Tibial nerve (tissue), 4 donors: Measurements from ENCODE around the gene PUSL1. TPM values are rescaled to one million over a fixed set of nuclear protein-coding genes. Genes with fewer than 3 reads are reported as not detected.

ENCODE experiments used
- DNase-seq, 2 donors: peaks; one replicate each; pipeline ENCODE4 v3.0.0-alpha.2; 2019; ENCODE audit warnings: low spot score in 2 of 2
- H3K27ac ChIP-seq, 4 donors: fragments of 200-600 bp; sonication (generic) in 3 of 4; one replicate each; pipeline ENCODE4 v1.5.1; 2017 to 2019; ENCODE audit warnings: mild to moderate bottlenecking in 1 of 4
- H3K27me3 ChIP-seq, 2 donors: fragments of 200-600 bp; sonication (generic) in 1 of 2; one replicate each; pipeline versions ENCODE4 v1.5.1 to v1.6.0; 2017 to 2019
- H3K36me3 ChIP-seq, 3 donors: fragments of 200-600 bp; sonication (generic); one replicate each; pipeline ENCODE4 v1.5.1; 2018 to 2019
- H3K4me1 ChIP-seq, 4 donors: fragments of 200-600 bp; sonication (generic) in 3 of 4; one replicate each; pipeline ENCODE4 v1.5.1; 2017 to 2019
- H3K4me3 ChIP-seq, 4 donors: fragments of 200-600 bp; sonication (generic) in 3 of 4; one replicate each; pipeline ENCODE4 v1.5.1; 2017 to 2019; ENCODE audit warnings: mild to moderate bottlenecking in 1 of 4, moderate library complexity in 1 of 4
- H3K9me3 ChIP-seq, 4 donors: fragments of 200-600 bp; sonication (generic) in 3 of 4; one replicate each; pipeline ENCODE4 v1.5.1; 2017 to 2019
- CTCF ChIP-seq, 5 experiments: fragments of 200-600 bp in 3 of 5; fragments of 450-650 bp in 2 of 5; sonication (generic) in 3 of 5; IDR thresholded peaks; one replicate each; pipeline ENCODE4 v1.5.1; 2016 to 2019; ENCODE audit warnings: antibody characterized with exemption in 5 of 5, mild to moderate bottlenecking in 3 of 5, moderate library complexity in 2 of 5
- EP300 ChIP-seq, 2 donors: sonication (generic); formaldehyde crosslinking; IDR thresholded peaks; one replicate each; pipeline ENCODE4 v1.6.1; 2017; ENCODE audit warnings: antibody characterized with exemption in 2 of 2, mild to moderate bottlenecking in 1 of 2
- POLR2A ChIP-seq, 2 donors: fragments of 450-650 bp; IDR thresholded peaks; one replicate each; pipeline ENCODE4 v1.6.1; 2017; ENCODE audit warnings: antibody characterized with exemption in 2 of 2, mild to moderate bottlenecking in 2 of 2, moderate library complexity in 2 of 2
- WGBS, 2 donors: methylation state at CpG; one replicate each; pipeline ENCODE4 v1.1.5; 2018; 5-methylcytosine and 5-hydroxymethylcytosine counted together
- small RNA-seq: library from RNA; depleted of rRNA; stranded (forward); fragments of <200 nt; gene quantifications from one replicate; pipeline ENCODE3, GENCODE V24; 2016
- total RNA-seq, 4 donors: library from RNA; depleted of rRNA; stranded (reverse); fragments of >200 nt; gene quantifications; one replicate each; pipeline ENCODE4 v1.1.0, GENCODE V29; 2016

Gene PUSL1
- total RNA-seq, 4 donors from 2014 or later: 17.5 to 22.2 (median 19.7) TPM

- no peaks in the 10 kb centered on the region for H3K27me3 ChIP-seq
- TF ChIP-seq EP300 (IDR thresholded peaks at IDR 0.05): peak; percentile 4 to 72
- TF ChIP-seq POLR2A (IDR thresholded peaks at IDR 0.05): peak in 1 of 2 donors; percentile 49
- no peak for TF ChIP-seq CTCF (IDR thresholded peaks at IDR 0.05)
- H3K9me3 ChIP-seq: no peaks in the 10 kb centered on the region
- 14% methylated on average over 24 to 25 of the region's 29 CpGs for WGBS, 2 donors
- DNase-seq: peak; percentile 79 to 82
- peak within 1 kb of the TSS; percentile 49 to 86 (median 60) for H3K4me3 ChIP-seq
- H3K36me3 ChIP-seq: peaks cover 0 to 17% (median 4%) of the 10 kb centered on the region in 3 donors
- H3K4me1 ChIP-seq: peaks cover 0 to 77% (median 67%) of the 10 kb centered on the region in 4 donors
- peak within 1 kb of the TSS; percentile 81 to 92 (median 88) for H3K27ac ChIP-seq
These were observed 50.3 kb downstream of the PUSL1 start, which contains the start of gene MXRA8 for GRCh38 chr1:1358433-1359271. Gene MXRA8 (minus strand): TSS chr1:1358555. CDS start chr1:1358504, 51 bp downstream.

- peak in 1 of 2 donors; percentile 68 for DNase-seq
- H3K36me3 ChIP-seq: peaks cover 0 to 11% (median 4%) of the 10 kb centered on the region in 3 donors
- H3K27ac ChIP-seq: peak overlapping the region; percentile 81 to 92 (median 88)
- peak overlapping the region in 2 of 4 donors; percentile 14 to 66 for H3K4me3 ChIP-seq
- H3K4me1 ChIP-seq: peaks cover 0 to 70% (median 61%) of the 10 kb centered on the region in 4 donors
- H3K9me3 ChIP-seq: no peaks in the 10 kb centered on the region
- H3K27me3 ChIP-seq: no peaks in the 10 kb centered on the region
- TF ChIP-seq CTCF (IDR thresholded peaks at IDR 0.05): no peak
- WGBS, 2 donors: 19 to 31% methylated on average over 4 to 6 of the region's 6 CpGs
These were observed 50.9 kb downstream of the PUSL1 start for GRCh38 chr1:1359308-1359663.

GRCh38 chr1:1359664-1360468 lies 51.5 kb downstream of the PUSL1 start:
- Histone ChIP-seq H3K27me3 (no peaks in the 10 kb centered on the region), H3K9me3 (no peaks in the 10 kb centered on the region), H3K27ac (peak overlapping the region; percentile 81 to 92 (median 88)), H3K36me3 (peaks cover 0 to 5% (median under 1%) of the 10 kb centered on the region in 3 donors), H3K4me3 (peak overlapping the region in 1 of 4 donors; percentile 66), H3K4me1 (peaks cover 0 to 64% (median 55%) of the 10 kb centered on the region in 4 donors)
- DNase-seq: peak; percentile 80 to 81
- WGBS, 2 donors: 26 to 37% methylated on average over 10 to 16 of the region's 28 CpGs
- TF ChIP-seq CTCF (IDR thresholded peaks at IDR 0.05) (no peak), EP300 (IDR thresholded peaks at IDR 0.05) (peak in 1 of 2 donors; percentile 80)

- WGBS, 2 donors: 53 to 63% methylated on average over 20 of the region's 20 CpGs
- peak; percentile 79 to 81 for DNase-seq
- H3K4me1 ChIP-seq: peaks cover 0 to 57% (median 48%) of the 10 kb centered on the region in 4 donors
- peak overlapping the region; percentile 81 to 92 (median 88) for H3K27ac ChIP-seq
- H3K36me3 ChIP-seq: no peaks in the 10 kb centered on the region
- no peaks in the 10 kb centered on the region for H3K9me3 ChIP-seq
- peak overlapping the region in 1 of 4 donors; percentile 66 for H3K4me3 ChIP-seq
- TF ChIP-seq CTCF (IDR thresholded peaks at IDR 0.05) (no peak), EP300 (IDR thresholded peaks at IDR 0.05) (peak in 1 of 2 donors; percentile 62)
- no peaks in the 10 kb centered on the region for H3K27me3 ChIP-seq
These were observed 52.2 kb downstream of the PUSL1 start for GRCh38 chr1:1360506-1361169.

Small RNAs within 50 kb of the gene (small RNA-seq; reads per million reads assigned to genes)
- 0.57 reads per million for gene MIR6726

Other genes starting within 250 kb of the PUSL1 start
- not detected for gene RNF223, start 234.3 kb upstream of the PUSL1 start, total RNA-seq
- gene C1orf159, start 192.5 kb upstream of the PUSL1 start, total RNA-seq: 10 to 100 TPM; 18.4 to 29.4 (median 23.1) TPM
- gene TTLL10, start 134.7 kb upstream of the PUSL1 start, total RNA-seq: not detected
- under 1 TPM in 1 of 4 donors, not detected in 3; 0.44 TPM for gene TNFRSF18, start 102.0 kb upstream of the PUSL1 start, total RNA-seq
- gene TNFRSF4, start 94.4 kb upstream of the PUSL1 start, total RNA-seq: 1 to 10 TPM in 2 of 4 donors, under 1 TPM in 2; 0.39 to 3.7 (median 0.97) TPM
- gene SDF4, start 76.6 kb upstream of the PUSL1 start, total RNA-seq: 100 to 1,000 TPM in 3 of 4 donors, 10 to 100 TPM in 1; 93.3 to 170 (median 110) TPM
- 10 to 100 TPM; 13.3 to 24.0 (median 21.4) TPM for gene B3GALT6, start 76.4 kb upstream of the PUSL1 start, total RNA-seq
- gene C1QTNF12, start 61.9 kb upstream of the PUSL1 start, total RNA-seq: 1 to 10 TPM in 3 of 4 donors, under 1 TPM in 1; 0.84 to 3.0 (median 1.8) TPM
- 10 to 100 TPM; 42.2 to 61.0 (median 53.5) TPM for gene UBE2J2, start 34.7 kb upstream of the PUSL1 start, total RNA-seq
- gene SCNN1D, start 28.2 kb upstream of the PUSL1 start, total RNA-seq: 10 to 100 TPM in 2 of 4 donors, 1 to 10 TPM in 2; 5.4 to 14.9 (median 9.8) TPM
- gene ACAP3, start 667 bp upstream of the PUSL1 start, total RNA-seq: 100 to 1,000 TPM in 1 of 4 donors, 10 to 100 TPM in 3; 34.3 to 125 (median 69.6) TPM
- gene INTS11, start 16.1 kb downstream of the PUSL1 start, total RNA-seq: 100 to 1,000 TPM; 118 to 241 (median 157) TPM
- gene CPTP, start 16.2 kb downstream of the PUSL1 start, total RNA-seq: 10 to 100 TPM; 12.0 to 24.9 (median 18.8) TPM
- gene TAS1R3, start 22.7 kb downstream of the PUSL1 start, total RNA-seq: 1 to 10 TPM in 1 of 4 donors, under 1 TPM in 3; 0.21 to 1.2 (median 0.63) TPM
- gene DVL1, start 40.8 kb downstream of the PUSL1 start, total RNA-seq: 100 to 1,000 TPM; 130 to 191 (median 144) TPM
- 100 to 1,000 TPM; 351 to 659 (median 448) TPM for gene MXRA8, start 50.0 kb downstream of the PUSL1 start, total RNA-seq
- gene AURKAIP1, start 66.6 kb downstream of the PUSL1 start, total RNA-seq: 100 to 1,000 TPM in 3 of 4 donors, 10 to 100 TPM in 1; 63.9 to 128 (median 105) TPM
- 100 to 1,000 TPM; 311 to 362 (median 339) TPM for gene CCNL2, start 90.7 kb downstream of the PUSL1 start, total RNA-seq
- 100 to 1,000 TPM in 3 of 4 donors, 10 to 100 TPM in 1; 84.9 to 165 (median 139) TPM for gene MRPL20, start 98.7 kb downstream of the PUSL1 start, total RNA-seq
- gene ANKRD65, start 112.7 kb downstream of the PUSL1 start, total RNA-seq: 10 to 100 TPM; 13.8 to 32.6 (median 19.4) TPM
- 100 to 1,000 TPM; 142 to 261 (median 161) TPM for gene VWA1, start 127.1 kb downstream of the PUSL1 start, total RNA-seq
- 1 to 10 TPM in 3 of 4 donors, under 1 TPM in 1; 0.42 to 9.9 (median 3.2) TPM for gene ATAD3C, start 141.1 kb downstream of the PUSL1 start, total RNA-seq
- gene ATAD3B, start 163.2 kb downstream of the PUSL1 start, total RNA-seq: 10 to 100 TPM; 18.4 to 48.9 (median 22.5) TPM
- gene ATAD3A, start 203.6 kb downstream of the PUSL1 start, total RNA-seq: 10 to 100 TPM; 19.6 to 47.4 (median 27.0) TPM
- 10 to 100 TPM in 1 of 4 donors, 1 to 10 TPM in 2, not detected in 1; 4.0 to 27.3 (median 5.1) TPM for gene TMEM240, start 232.0 kb downstream of the PUSL1 start, total RNA-seq